ENCODE data around the gene PRKN. TPM values are rescaled to one million over a fixed set of nuclear protein-coding genes. Genes with fewer than 3 reads are reported as not detected.

The PRKN gene
- total RNA-seq, 2 donors from 2014 or later, result 6.7 to 8.2 TPM

DNA sequence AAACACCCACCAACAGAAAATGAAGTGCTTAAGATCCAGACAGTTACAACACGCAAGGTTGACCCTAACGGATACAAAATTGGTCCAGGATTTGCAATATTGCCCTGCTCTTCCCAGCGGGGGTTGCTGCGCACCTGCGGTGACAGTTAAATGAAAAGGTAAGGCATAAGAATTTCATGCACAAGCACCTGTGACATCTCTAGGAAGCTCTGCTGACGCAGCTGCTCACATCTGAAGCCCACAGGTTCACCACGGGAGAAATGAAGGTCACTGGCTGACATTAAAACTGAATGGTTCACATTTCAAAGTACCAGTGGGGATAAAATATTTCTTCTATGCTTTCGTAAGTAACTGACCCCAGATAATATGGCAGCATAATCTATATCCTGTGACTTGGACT lies 764.4 kb downstream of the PRKN start:
- Histone ChIP-seq H3K27ac (no peak overlapping the region), H3K36me3 (replicated peaks in 1 of 2; ENCODE audit: insufficient read depth in 1 of 2, low read depth in 2 of 2) (no peaks in the 10 kb centered on the region), H3K27me3 (no peaks in the 10 kb centered on the region), H3K4me1 (no peaks in the 10 kb centered on the region), H3K9me3 (no peaks in the 10 kb centered on the region), H3K4me3 (no peak overlapping the region)
- TF ChIP-seq, protein P1, sequence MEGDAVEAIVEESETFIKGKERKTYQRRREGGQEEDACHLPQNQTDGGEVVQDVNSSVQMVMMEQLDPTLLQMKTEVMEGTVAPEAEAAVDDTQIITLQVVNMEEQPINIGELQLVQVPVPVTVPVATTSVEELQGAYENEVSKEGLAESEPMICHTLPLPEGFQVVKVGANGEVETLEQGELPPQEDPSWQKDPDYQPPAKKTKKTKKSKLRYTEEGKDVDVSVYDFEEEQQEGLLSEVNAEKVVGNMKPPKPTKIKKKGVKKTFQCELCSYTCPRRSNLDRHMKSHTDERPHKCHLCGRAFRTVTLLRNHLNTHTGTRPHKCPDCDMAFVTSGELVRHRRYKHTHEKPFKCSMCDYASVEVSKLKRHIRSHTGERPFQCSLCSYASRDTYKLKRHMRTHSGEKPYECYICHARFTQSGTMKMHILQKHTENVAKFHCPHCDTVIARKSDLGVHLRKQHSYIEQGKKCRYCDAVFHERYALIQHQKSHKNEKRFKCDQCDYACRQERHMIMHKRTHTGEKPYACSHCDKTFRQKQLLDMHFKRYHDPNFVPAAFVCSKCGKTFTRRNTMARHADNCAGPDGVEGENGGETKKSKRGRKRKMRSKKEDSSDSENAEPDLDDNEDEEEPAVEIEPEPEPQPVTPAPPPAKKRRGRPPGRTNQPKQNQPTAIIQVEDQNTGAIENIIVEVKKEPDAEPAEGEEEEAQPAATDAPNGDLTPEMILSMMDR (IDR thresholded peaks at IDR 0.05), result no peak
- no peak for TF ChIP-seq POLR2A (IDR thresholded peaks at IDR 0.05)
- intact Hi-C loops (cut with DNase I), result no loop called here
- DNase-seq, result no peak
- 85 to 86% methylated on average over 8 of the region's 8 CpGs for WGBS, 2 donors
- ATAC-seq, result no peak

DNA sequence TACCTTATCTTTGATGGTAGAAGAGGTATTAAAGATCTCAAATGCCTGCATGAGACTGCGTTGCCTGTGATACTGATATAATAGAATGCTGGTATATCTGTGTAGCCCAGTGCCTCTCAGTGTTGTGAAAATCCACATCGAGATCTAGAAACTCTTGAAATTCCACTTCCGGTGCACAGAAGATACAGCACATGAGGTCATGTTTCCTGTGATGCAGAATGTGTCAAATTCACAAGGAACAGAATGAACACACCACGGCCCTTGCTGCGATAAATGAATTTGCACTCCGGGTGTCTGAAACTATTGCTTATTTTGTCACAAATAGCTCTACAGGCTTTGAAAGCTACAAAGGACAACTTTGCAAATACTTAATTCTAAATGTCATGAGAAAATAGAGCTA lies 765.8 kb downstream of the PRKN start:
- TF ChIP-seq, protein P1 (IDR thresholded peaks at IDR 0.05), result no peak
- TF ChIP-seq POLR2A (IDR thresholded peaks at IDR 0.05), result no peak
- no peak overlapping the region for H3K4me3 ChIP-seq
- ATAC-seq (no peak), DNase-seq (no peak)
- H3K9me3 ChIP-seq, result no peaks in the 10 kb centered on the region
- intact Hi-C loops (cut with DNase I), result no loop called here
- no peaks in the 10 kb centered on the region for H3K27me3 ChIP-seq
- no peak overlapping the region for H3K27ac ChIP-seq
- H3K36me3 ChIP-seq (replicated peaks in 1 of 2; ENCODE audit: insufficient read depth in 1 of 2, low read depth in 2 of 2), result no peaks in the 10 kb centered on the region
- 82 to 85% methylated on average over 6 of the region's 6 CpGs for WGBS, 2 donors
- no peaks in the 10 kb centered on the region for H3K4me1 ChIP-seq

DNA sequence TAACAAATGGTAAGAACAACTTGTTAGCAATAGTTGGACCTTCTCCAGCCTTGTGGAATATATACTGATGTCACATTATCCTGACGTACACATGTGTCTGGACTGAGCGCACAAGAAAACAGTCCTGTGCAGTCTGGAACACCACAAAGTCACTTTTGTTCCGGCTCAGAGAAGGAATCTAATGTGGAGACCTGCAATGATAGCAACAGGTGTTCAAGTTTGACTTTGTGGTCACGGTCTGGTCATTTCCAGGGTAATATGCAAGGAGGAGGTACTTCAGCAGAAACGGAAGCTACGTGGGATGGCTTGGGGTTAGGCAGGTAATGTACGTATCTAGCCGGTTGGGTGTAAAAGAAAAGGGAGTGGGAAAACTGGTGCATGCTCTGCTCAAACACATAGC lies 766.5 kb downstream of the PRKN start:
- no peaks in the 10 kb centered on the region for H3K36me3 ChIP-seq (replicated peaks in 1 of 2; ENCODE audit: insufficient read depth in 1 of 2, low read depth in 2 of 2)
- no peaks in the 10 kb centered on the region for H3K27me3 ChIP-seq
- no peak for ATAC-seq
- intact Hi-C loops (cut with DNase I), result no loop called here
- no peak overlapping the region for H3K27ac ChIP-seq
- no peaks in the 10 kb centered on the region for H3K9me3 ChIP-seq
- WGBS, 2 donors, result 85 to 97% methylated on average over 8 of the region's 8 CpGs
- DNase-seq, result no peak
- H3K4me1 ChIP-seq, result peaks cover 4% of the 10 kb centered on the region
- TF ChIP-seq, protein P1 (IDR thresholded peaks at IDR 0.05), result no peak
- TF ChIP-seq POLR2A (IDR thresholded peaks at IDR 0.05), result no peak
- no peak overlapping the region for H3K4me3 ChIP-seq

DNA sequence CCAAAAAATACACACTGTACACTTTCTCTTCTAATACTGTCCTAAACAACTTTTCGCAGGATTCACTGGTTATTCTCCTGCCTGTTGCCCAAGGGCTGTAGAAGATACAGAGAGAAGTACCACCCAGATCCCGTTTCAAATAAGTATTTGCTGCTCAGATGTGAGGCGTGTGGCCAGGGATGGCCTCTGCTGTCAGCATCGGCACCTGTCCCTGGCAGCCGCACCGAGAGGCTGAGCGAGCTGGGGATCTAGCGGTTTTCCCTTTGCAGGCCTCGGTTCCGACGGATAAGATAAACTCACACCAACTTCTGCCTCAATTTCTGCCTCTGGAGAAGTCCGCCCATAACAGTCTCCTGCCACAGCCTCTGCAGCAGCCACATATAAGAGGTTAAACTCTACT lies 768.5 kb downstream of the PRKN start:
- DNase-seq, result no peak
- H3K27ac ChIP-seq, result no peak overlapping the region
- H3K4me3 ChIP-seq, result no peak overlapping the region
- WGBS, 2 donors, result 89 to 96% methylated on average over 12 of the region's 12 CpGs
- H3K4me1 ChIP-seq, result peaks cover 18% of the 10 kb centered on the region
- H3K9me3 ChIP-seq, result no peaks in the 10 kb centered on the region
- H3K27me3 ChIP-seq, result no peaks in the 10 kb centered on the region
- no peaks in the 10 kb centered on the region for H3K36me3 ChIP-seq (replicated peaks in 1 of 2; ENCODE audit: insufficient read depth in 1 of 2, low read depth in 2 of 2)
- TF ChIP-seq, protein P1 (IDR thresholded peaks at IDR 0.05), result no peak
- TF ChIP-seq POLR2A (IDR thresholded peaks at IDR 0.05), result no peak
- intact Hi-C loops (cut with DNase I), result no loop called here
- no peak for ATAC-seq

DNA sequence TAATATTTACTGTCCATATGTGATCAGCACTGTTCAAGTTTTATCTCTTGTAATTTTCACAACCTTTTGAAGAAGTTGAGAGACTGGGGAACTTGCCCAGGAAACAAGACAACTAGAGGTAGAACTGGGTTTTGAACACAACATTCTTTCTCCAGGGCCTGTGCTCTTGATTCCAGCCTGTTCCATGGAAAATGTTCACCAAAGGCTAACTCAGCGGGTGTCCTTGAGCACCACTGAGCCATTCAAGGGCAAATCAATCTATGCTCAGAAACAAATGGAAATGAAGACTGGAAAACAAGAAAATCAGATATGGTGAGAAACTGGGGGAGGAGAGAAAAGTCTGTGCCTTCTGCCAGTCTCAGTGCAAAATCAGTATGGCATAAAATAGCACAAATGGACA lies 771.5 kb downstream of the PRKN start:
- DNase-seq (no peak), ATAC-seq (no peak)
- no peak overlapping the region for H3K4me3 ChIP-seq
- peaks cover 18% of the 10 kb centered on the region for H3K4me1 ChIP-seq
- H3K27ac ChIP-seq, result peak overlapping the region in 1 of 4 donors; percentile 33
- no peaks in the 10 kb centered on the region for H3K36me3 ChIP-seq (replicated peaks in 1 of 2; ENCODE audit: insufficient read depth in 1 of 2, low read depth in 2 of 2)
- no peaks in the 10 kb centered on the region for H3K27me3 ChIP-seq
- intact Hi-C loops (cut with DNase I), result no loop called here
- WGBS, 2 donors, result 42 to 62% methylated on average over 1 of the region's 1 CpG
- no peaks in the 10 kb centered on the region for H3K9me3 ChIP-seq
- TF ChIP-seq, protein P1 (IDR thresholded peaks at IDR 0.05), result no peak
- no peak for TF ChIP-seq POLR2A (IDR thresholded peaks at IDR 0.05)
